Measurements from ENCODE around the gene STX18.

DNA sequence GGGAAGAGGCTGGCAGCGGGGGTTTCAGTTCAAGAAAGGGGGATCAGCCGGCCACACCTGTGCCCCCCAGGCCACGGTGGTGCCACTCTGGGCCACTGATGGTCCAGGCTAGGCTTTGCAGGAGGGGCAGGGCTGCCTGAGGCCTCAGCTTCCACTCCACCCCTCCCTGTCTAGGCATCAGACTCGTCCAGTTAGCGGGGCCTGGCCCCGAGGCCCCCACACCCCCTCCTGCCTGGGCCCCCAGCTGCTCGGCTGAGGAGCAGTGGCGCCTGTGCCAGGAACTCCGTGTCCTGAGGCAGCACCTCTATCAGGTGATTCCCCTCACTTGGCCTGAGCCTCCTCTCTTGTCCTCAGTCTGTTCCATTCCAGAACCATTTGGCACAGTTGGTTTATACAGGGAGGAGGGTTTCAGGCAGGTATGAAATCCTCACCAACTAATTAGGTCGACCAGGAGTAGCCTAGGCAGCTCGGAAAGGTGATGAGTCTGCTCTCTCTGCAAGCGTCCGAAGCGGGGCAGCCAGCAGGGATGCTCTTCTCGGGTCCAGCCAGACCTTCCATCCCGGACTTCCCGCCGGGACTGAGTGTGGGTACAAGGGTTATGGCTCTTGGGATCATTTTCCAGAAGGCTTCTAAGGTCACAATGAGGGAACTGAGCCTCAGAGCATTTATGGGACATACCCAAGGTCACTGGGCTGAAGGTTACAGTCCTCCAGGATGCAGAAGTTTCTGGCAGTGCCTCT, 152.8 kb downstream of the STX18 start:
- no peak for TF ChIP-seq EP300 (IDR thresholded peaks at IDR 0.05)
- TF ChIP-seq, protein P1, sequence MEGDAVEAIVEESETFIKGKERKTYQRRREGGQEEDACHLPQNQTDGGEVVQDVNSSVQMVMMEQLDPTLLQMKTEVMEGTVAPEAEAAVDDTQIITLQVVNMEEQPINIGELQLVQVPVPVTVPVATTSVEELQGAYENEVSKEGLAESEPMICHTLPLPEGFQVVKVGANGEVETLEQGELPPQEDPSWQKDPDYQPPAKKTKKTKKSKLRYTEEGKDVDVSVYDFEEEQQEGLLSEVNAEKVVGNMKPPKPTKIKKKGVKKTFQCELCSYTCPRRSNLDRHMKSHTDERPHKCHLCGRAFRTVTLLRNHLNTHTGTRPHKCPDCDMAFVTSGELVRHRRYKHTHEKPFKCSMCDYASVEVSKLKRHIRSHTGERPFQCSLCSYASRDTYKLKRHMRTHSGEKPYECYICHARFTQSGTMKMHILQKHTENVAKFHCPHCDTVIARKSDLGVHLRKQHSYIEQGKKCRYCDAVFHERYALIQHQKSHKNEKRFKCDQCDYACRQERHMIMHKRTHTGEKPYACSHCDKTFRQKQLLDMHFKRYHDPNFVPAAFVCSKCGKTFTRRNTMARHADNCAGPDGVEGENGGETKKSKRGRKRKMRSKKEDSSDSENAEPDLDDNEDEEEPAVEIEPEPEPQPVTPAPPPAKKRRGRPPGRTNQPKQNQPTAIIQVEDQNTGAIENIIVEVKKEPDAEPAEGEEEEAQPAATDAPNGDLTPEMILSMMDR (IDR thresholded peaks at IDR 0.05), result no peak
